A549 (cell line): Measurements from ENCODE around the gene CFD. TPM values are rescaled to one million over a fixed set of nuclear protein-coding genes. Genes with fewer than 3 reads are reported as not detected.
"Not testable (repeated sequence)": the region's sequence is repeated elsewhere in the genome, so short reads cannot be mapped to it uniquely, and the experiment has no call there.

Source experiments
- ATAC-seq, 2 experiments: fragments of 200-7000 bp in 1 of 2; fragments of >200 bp in 1 of 2; cut with Nextera tagmentation in 1 of 2; cut with Tn5 transposase in 1 of 2; 3 replicates each; pipeline versions ENCODE4 v1.8.0 to v1.9.1; 2018 to 2020; ENCODE audit warnings: mild to moderate bottlenecking in 1 of 2, moderate library complexity in 1 of 2
- CTCF ChIA-PET: fragments of 300-600 bp; sonication (Branson Sonifier 250); formaldehyde crosslinking; extraction: SDS; loops from one replicate; lab custom pipeline; 2021; ENCODE audit warnings: antibody characterized with exemption, inconsistent platforms; lab: Yijun Ruan, JAX
- POLR2A ChIA-PET: fragments of 350-600 bp; formaldehyde crosslinking; extraction: SDS; loops from one replicate; lab custom pipeline; 2021; ENCODE audit warnings: antibody characterized with exemption, inconsistent platforms; lab: Yijun Ruan, JAX
- DNase-seq, 2 experiments: peaks; one replicate each; pipeline versions ENCODE4 v3.0.0 to v3.0.0-alpha.2; 2011 to 2016; ENCODE audit warnings: low read depth in 1 of 2, low spot score in 1 of 2
- FAIRE-seq: peaks from 2 replicates; lab custom pipeline; 2011; peaks lifted over from hg19 to GRCh38; lab: Jason Lieb, UNC
- H3K27ac ChIP-seq, 2 experiments: fragments of >200 bp; sonication (Bioruptor Twin); formaldehyde crosslinking; 3 replicates each; pipeline ENCODE4 v1.5.1; 2016 to 2017
- H3K4me1 ChIP-seq: fragments of >200 bp; sonication (Bioruptor Twin); formaldehyde crosslinking; 3 replicates; pipeline ENCODE4 v1.6.1; 2016
- H3K4me2 ChIP-seq: fragments of >200 bp; sonication (Bioruptor Twin); formaldehyde crosslinking; 3 replicates; pipeline ENCODE4 v1.6.1; 2016
- H3K4me3 ChIP-seq: fragments of >200 bp; sonication (Bioruptor Twin); formaldehyde crosslinking; 3 replicates; pipeline ENCODE4 v1.5.1; 2016
- H3K9me3 ChIP-seq: fragments of >200 bp; sonication (Bioruptor Twin); formaldehyde crosslinking; 3 replicates; pipeline ENCODE4 v1.6.1; 2016
- CBX2 ChIP-seq: fragments of 200-600 bp; sonication (generic); IDR thresholded peaks from 2 replicates; pipeline ENCODE4 v1.6.1; 2016; ENCODE audit warnings: low read depth, mild to moderate bottlenecking, borderline replicate concordance
- CEBPB ChIP-seq, 2 experiments: fragments of >200 bp in 1 of 2; sonication (Bioruptor Twin) in 1 of 2; formaldehyde crosslinking in 1 of 2; IDR thresholded peaks; 2 replicates each; pipeline ENCODE4 v1.6.1; 2012 to 2016
- CHD2 ChIP-seq: fragments of 150-350 bp; IDR thresholded peaks from 2 replicates; pipeline ENCODE4 v1.6.1; 2014; ENCODE audit warnings: low read length; ENCODE audit not compliant: partially characterized antibody
- EHMT2 ChIP-seq: fragments of 200-600 bp; sonication (generic); IDR thresholded peaks from 2 replicates; pipeline ENCODE4 v1.6.1; 2016; ENCODE audit warnings: antibody characterized with exemption, low read depth, mild to moderate bottlenecking, moderate library complexity
- ESRRA ChIP-seq: fragments of 150-350 bp; IDR thresholded peaks from 2 replicates; pipeline ENCODE4 v1.6.1; 2014; ENCODE audit warnings: mild to moderate bottlenecking, low read length, borderline replicate concordance
- HOXB13 ChIP-seq: fragments of 250-450 bp; sonication (Bioruptor Pico); IDR thresholded peaks from 2 replicates; pipeline ENCODE4 v1.5.0; 2020; ENCODE audit warnings: low read depth, mild to moderate bottlenecking, moderate library complexity
- KDM1A ChIP-seq: fragments of 200-600 bp; sonication (generic); IDR thresholded peaks from 2 replicates; pipeline ENCODE4 v1.6.1; 2016; ENCODE audit warnings: low read depth, mild to moderate bottlenecking
- MYC ChIP-seq: IDR thresholded peaks from 2 replicates; pipeline ENCODE4 v1.6.1; 2012; ENCODE audit warnings: mild to moderate bottlenecking, inconsistent platforms, low read length, improper control_type of control experiment, borderline replicate concordance
- NFE2L2 ChIP-seq: fragments of 150-350 bp; conservative IDR thresholded peaks from 2 replicates; pipeline ENCODE4 v1.6.1; 2014; ENCODE audit warnings: low read length
- RAD21 ChIP-seq, 2 experiments: fragments of >200 bp in 1 of 2; sonication (Bioruptor Twin) in 1 of 2; formaldehyde crosslinking in 1 of 2; IDR thresholded peaks in 1 of 2; conservative IDR thresholded peaks in 1 of 2; 2 replicates in 1 of 2; 3 replicates in 1 of 2; pipeline ENCODE4 v1.6.1; 2012 to 2018; ENCODE audit warnings: inconsistent platforms in 1 of 2
- RCOR1 ChIP-seq: fragments of 150-350 bp; IDR thresholded peaks from 2 replicates; pipeline ENCODE4 v1.6.1; 2014; ENCODE audit warnings: antibody characterized with exemption, low read length, low read depth
- SREBF2 ChIP-seq: fragments of 450-650 bp; IDR thresholded peaks from 2 replicates; pipeline ENCODE4 v1.6.1; 2014; ENCODE audit warnings: mild to moderate bottlenecking, moderate library complexity
- ZSCAN20 ChIP-seq: fragments of 250-450 bp; sonication (Bioruptor Pico); IDR thresholded peaks from 2 replicates; pipeline ENCODE4 v1.8.0; 2022; ENCODE audit warnings: mild to moderate bottlenecking, moderate library complexity
- WGBS: methylation state at CpG from one replicate; pipeline ENCODE4 v1.1.6; 2017; ENCODE audit errors: missing lambda C conversion rate; 5-methylcytosine and 5-hydroxymethylcytosine counted together
- polyA plus RNA-seq, 4 experiments: library from polyadenylated mRNA; depleted of rRNA in 3 of 4; stranded (reverse); fragments of >200 nt; fragmentation: RNase III in 1 of 4; extraction: RNeasy Plus Mini Kit Qiagen cat#74134 plus additional on column Dnase treatment in 1 of 4; gene quantifications; 2 replicates in 3 of 4; 3 replicates in 1 of 4; pipeline ENCODE4 v1.2.3, GENCODE V29; 2011 to 2017
- TF ChIP-seq, protein P1 (sequence below): fragments of >200 bp; sonication (Bioruptor Twin); formaldehyde crosslinking; IDR thresholded peaks from 2 replicates; pipeline ENCODE4 v1.6.1; 2016
- TF ChIP-seq, protein P2 (sequence below): fragments of >200 bp; sonication (Bioruptor Twin); formaldehyde crosslinking; IDR thresholded peaks from 3 replicates; pipeline ENCODE4 v1.5.1; 2016
- TF ChIP-seq, protein P3 (sequence below): fragments of 250-450 bp; sonication (Bioruptor Pico); IDR thresholded peaks from 2 replicates; pipeline ENCODE4 v1.5.0; 2020; ENCODE audit warnings: low read depth, mild to moderate bottlenecking, moderate library complexity
- TF ChIP-seq, protein P4 (sequence below): fragments of 450-650 bp; IDR thresholded peaks from 2 replicates; pipeline ENCODE4 v1.6.1; 2014; ENCODE audit warnings: antibody characterized with exemption

Gene CFD
- polyA plus RNA-seq, 2 of the 4 experiments (the other 2 are of a cell fraction): 7.6 to 14.3 TPM

DNA sequence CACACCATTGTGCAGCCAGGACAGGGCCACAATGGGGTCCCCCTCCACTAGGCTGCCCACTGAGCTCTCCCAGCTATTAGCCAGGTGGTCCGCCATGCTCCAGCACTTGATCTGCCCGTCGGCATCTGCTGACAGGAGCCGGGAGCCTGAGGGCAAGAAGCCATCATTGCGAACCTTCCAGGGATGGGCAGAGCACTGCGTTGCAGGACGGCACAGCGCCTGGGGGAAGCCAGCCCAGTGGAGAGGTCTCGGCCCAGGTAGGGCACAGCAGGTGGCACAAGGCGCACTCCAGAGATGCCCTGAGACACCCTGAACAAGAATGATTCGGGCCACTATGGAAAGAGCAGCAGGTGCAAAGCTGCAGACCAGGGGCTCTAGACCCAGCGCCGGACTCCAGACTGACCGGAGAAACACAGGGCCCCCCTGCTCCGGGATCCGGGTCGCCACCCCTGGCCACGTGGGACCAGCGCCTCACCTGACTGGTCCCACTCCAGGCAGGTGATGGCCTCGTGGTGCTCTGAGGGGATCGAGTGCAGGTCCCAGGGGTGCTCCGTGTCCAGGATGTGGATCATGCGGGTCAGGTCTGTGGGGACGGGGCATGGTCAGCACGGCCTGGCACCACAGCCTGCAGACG lies 30.3 kb downstream of the CFD start:
- 95% methylated on average over 17 of the region's 26 CpGs for WGBS
- Histone ChIP-seq H3K4me1 (no peaks in the 10 kb centered on the region), H3K9me3 (no peaks in the 10 kb centered on the region), H3K4me3 (no peak overlapping the region), H3K27ac (no peak overlapping the region)
- DNase-seq: no peak
- ATAC-seq: no peak
- TF ChIP-seq MYC (no peak), RCOR1 (no peak), CHD2 (no peak), NFE2L2 (no peak)
- TF ChIP-seq, all 56 proteins: peak for 0
- no peak for FAIRE-seq
- no peak overlapping the region for H3K4me2 ChIP-seq
- ChIA-PET POLR2A (no interaction called here), CTCF (interaction anchor here (1.0 kb wide), 1 partner anchor 14 kb away, joined by 3 read pairs; no protein-coding TSS in a partner anchor)

DNA sequence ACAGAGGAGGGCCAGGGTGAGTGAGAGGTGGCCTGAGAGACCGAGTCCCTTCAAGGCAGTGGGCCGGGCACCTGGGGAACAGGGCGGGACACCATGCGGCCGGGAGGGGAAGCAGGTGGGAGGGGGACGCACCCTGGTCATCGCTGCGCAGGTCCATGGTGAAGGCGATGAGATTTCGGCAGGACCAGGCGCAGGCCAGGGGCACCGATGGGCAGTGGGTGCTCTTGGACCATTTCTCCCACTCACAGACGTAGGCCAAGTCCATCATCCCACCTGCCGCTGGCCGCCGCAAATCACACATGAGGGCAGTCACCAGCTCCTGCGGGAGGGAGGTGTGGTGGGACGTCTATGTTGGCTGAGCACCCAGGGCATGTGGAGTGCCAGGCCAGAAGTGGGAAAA lies 31.4 kb downstream of the CFD start:
- Histone ChIP-seq H3K9me3 (no peaks in the 10 kb centered on the region), H3K4me3 (no peak overlapping the region), H3K27ac (no peak overlapping the region), H3K4me1 (no peaks in the 10 kb centered on the region), H3K4me2 (no peak overlapping the region)
- ATAC-seq: no peak
- no peak for TF ChIP-seq ESRRA
- TF ChIP-seq, protein P1, sequence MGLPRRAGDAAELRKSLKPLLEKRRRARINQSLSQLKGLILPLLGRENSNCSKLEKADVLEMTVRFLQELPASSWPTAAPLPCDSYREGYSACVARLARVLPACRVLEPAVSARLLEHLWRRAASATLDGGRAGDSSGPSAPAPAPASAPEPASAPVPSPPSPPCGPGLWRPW: no peak
- TF ChIP-seq SREBF2: no peak
- TF ChIP-seq RAD21 (conservative IDR thresholded peaks at IDR 0.05 in 1 of 2, IDR thresholded peaks at IDR 0.05 in 1 of 2): no peak
- TF ChIP-seq, protein P2, sequence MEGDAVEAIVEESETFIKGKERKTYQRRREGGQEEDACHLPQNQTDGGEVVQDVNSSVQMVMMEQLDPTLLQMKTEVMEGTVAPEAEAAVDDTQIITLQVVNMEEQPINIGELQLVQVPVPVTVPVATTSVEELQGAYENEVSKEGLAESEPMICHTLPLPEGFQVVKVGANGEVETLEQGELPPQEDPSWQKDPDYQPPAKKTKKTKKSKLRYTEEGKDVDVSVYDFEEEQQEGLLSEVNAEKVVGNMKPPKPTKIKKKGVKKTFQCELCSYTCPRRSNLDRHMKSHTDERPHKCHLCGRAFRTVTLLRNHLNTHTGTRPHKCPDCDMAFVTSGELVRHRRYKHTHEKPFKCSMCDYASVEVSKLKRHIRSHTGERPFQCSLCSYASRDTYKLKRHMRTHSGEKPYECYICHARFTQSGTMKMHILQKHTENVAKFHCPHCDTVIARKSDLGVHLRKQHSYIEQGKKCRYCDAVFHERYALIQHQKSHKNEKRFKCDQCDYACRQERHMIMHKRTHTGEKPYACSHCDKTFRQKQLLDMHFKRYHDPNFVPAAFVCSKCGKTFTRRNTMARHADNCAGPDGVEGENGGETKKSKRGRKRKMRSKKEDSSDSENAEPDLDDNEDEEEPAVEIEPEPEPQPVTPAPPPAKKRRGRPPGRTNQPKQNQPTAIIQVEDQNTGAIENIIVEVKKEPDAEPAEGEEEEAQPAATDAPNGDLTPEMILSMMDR: no peak
- no peak for TF ChIP-seq CEBPB (IDR thresholded peaks at IDR 0.05)
- TF ChIP-seq, protein P3, sequence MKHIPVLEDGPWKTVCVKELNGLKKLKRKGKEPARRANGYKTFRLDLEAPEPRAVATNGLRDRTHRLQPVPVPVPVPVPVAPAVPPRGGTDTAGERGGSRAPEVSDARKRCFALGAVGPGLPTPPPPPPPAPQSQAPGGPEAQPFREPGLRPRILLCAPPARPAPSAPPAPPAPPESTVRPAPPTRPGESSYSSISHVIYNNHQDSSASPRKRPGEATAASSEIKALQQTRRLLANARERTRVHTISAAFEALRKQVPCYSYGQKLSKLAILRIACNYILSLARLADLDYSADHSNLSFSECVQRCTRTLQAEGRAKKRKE: no peak
- no peak for TF ChIP-seq ZSCAN20 (CRISPR knock-in tag)
- no peak for TF ChIP-seq KDM1A
- no peak for TF ChIP-seq EHMT2
- no peak for TF ChIP-seq HOXB13
- no peak for TF ChIP-seq CBX2
- TF ChIP-seq, protein P4, sequence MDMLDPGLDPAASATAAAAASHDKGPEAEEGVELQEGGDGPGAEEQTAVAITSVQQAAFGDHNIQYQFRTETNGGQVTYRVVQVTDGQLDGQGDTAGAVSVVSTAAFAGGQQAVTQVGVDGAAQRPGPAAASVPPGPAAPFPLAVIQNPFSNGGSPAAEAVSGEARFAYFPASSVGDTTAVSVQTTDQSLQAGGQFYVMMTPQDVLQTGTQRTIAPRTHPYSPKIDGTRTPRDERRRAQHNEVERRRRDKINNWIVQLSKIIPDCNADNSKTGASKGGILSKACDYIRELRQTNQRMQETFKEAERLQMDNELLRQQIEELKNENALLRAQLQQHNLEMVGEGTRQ: no peak
- POLR2A ChIA-PET: no interaction called here
- WGBS: 93% methylated on average over 11 of the region's 18 CpGs
- no peak for FAIRE-seq
- CTCF ChIA-PET: no interaction called here
- DNase-seq: no peak

DNA sequence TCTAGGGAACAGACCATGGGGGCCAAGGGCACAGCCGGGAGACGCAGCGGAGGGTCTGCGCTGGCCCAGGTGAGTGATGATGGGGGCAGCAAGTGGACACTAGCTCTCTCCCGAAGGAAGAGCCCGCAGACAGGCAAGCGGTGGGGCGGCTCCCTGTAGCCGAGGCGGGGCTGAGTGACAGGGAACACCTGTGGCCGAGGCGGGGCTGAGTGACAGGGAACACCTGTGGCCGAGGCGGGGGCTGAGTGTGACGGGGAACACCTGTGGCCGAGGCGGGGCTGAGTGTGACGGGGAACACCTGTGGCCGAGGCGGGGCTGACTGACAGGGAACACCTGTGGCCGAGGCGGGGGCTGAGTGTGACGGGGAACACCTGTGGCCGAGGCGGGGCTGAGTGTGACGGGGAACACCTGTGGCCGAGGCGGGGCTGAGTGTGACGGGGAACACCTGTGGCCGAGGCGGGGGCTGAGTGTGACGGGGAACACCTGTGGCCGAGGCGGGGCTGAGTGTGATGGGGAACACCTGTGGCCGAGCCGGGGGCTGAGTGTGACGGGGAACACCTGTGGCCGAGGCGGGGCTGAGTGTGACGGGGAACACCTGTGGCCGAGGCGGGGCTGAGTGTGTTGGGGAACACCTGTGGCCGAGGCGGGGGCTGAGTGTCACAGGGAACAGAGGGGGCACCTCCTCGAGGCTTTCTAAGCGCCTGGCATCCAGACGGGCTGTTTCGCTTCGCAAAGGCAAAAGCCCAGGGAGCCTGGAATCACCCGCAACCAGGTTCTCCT lies 32.1 kb downstream of the CFD start:
- Histone ChIP-seq H3K27ac (peak overlapping the region in 1 of 2 experiments; percentile 100; a peak in 3 of 6 replicates), H3K4me2 (peak overlapping the region; percentile 95), H3K4me3 (peak overlapping the region; percentile 89; the same call in 2 of the 3 replicates)
- ATAC-seq, FAIRE-seq, H3K4me1 ChIP-seq, DNase-seq, CTCF ChIA-PET, H3K9me3 ChIP-seq, POLR2A ChIA-PET: not testable (repeated sequence)
- WGBS: 87% methylated on average over 15 of the region's 50 CpGs
